HepG2 (cell line): ENCODE measurements around the gene ZNF513. TPM values are rescaled to one million over a fixed set of nuclear protein-coding genes. Genes with fewer than 3 reads are reported as not detected.

Experiments used
- CBFB ChIP-seq: sonication (generic); formaldehyde crosslinking; IDR thresholded peaks from 2 replicates; pipeline ENCODE4 v1.4.0; 2020; ENCODE audit warnings: missing genetic modification reagents
- ELF1 ChIP-seq: sonication (generic); formaldehyde crosslinking; IDR thresholded peaks from 2 replicates; pipeline ENCODE4 v1.4.0; 2020; ENCODE audit warnings: missing genetic modification reagents
- FOXA3 ChIP-seq: IDR thresholded peaks from 2 replicates; pipeline ENCODE4 v1.6.1; 2016; ENCODE audit warnings: missing genetic modification reagents, missing compliant biosample characterization
- KLF16 ChIP-seq, 2 experiments: sonication (generic) in 1 of 2; formaldehyde crosslinking in 1 of 2; IDR thresholded peaks; 2 replicates each; pipeline versions ENCODE4 v1.6.1 to v1.8.0; 2016 to 2023; ENCODE audit warnings: missing genetic modification reagents in 2 of 2, missing compliant biosample characterization in 1 of 2
- MEF2D ChIP-seq: sonication (generic); formaldehyde crosslinking; IDR thresholded peaks from 2 replicates; pipeline ENCODE4 v1.5.1; 2020; ENCODE audit warnings: mild to moderate bottlenecking, missing genetic modification reagents
- MXD4 ChIP-seq: IDR thresholded peaks from 2 replicates; pipeline ENCODE4 v1.6.1; 2016; ENCODE audit warnings: mild to moderate bottlenecking, missing biosample characterization, missing genetic modification reagents
- PPARG ChIP-seq: conservative IDR thresholded peaks from 2 replicates; pipeline ENCODE4 v1.6.1; 2016; ENCODE audit warnings: missing biosample characterization, missing genetic modification reagents
- REXO4 ChIP-seq: sonication (generic); formaldehyde crosslinking; IDR thresholded peaks from 2 replicates; pipeline ENCODE4 v1.8.0; 2022; ENCODE audit warnings: missing genetic modification reagents, mild to moderate bottlenecking, borderline replicate concordance
- ZC3H4 ChIP-seq: sonication (generic); formaldehyde crosslinking; IDR thresholded peaks from 2 replicates; pipeline ENCODE4 v1.4.0; 2020; ENCODE audit warnings: missing genetic modification reagents, borderline replicate concordance
- ZMYM2 ChIP-seq: sonication (generic); formaldehyde crosslinking; IDR thresholded peaks from 2 replicates; pipeline ENCODE4 v1.8.0; 2022; ENCODE audit warnings: mild to moderate bottlenecking, missing genetic modification reagents
- ZNF34 ChIP-seq: sonication (generic); formaldehyde crosslinking; IDR thresholded peaks from 2 replicates; pipeline ENCODE4 v1.4.0; 2020; ENCODE audit warnings: mild to moderate bottlenecking, missing genetic modification reagents, borderline replicate concordance
- ZNF558 ChIP-seq: sonication (generic); formaldehyde crosslinking; IDR thresholded peaks from 2 replicates; pipeline ENCODE4 v1.9.0; 2022; ENCODE audit warnings: mild to moderate bottlenecking, missing genetic modification reagents, borderline replicate concordance
- ZNF776 ChIP-seq: sonication (generic); formaldehyde crosslinking; IDR thresholded peaks from 2 replicates; pipeline ENCODE4 v1.4.0; 2020; ENCODE audit warnings: mild to moderate bottlenecking, missing genetic modification reagents
- polyA plus RNA-seq, 8 experiments: library from polyadenylated mRNA; depleted of rRNA in 3 of 8; stranded (reverse) in 7 of 8; unstranded in 1 of 8; fragments of >200 nt; fragmentation: Illumina TruSeq in 4 of 8; extraction: Trizol in 4 of 8; gene quantifications; 2 replicates each; pipeline versions ENCODE4 v1.2.1 to v1.2.3, GENCODE V29; 2011 to 2016; ENCODE audit warnings: low read depth in 4 of 8, missing spikeins in 1 of 8, mixed read lengths in 1 of 8; ENCODE audit not compliant: insufficient read depth in 1 of 8
- total RNA-seq, 5 experiments: library from RNA; depleted of rRNA; stranded (reverse); fragments of >200 nt; fragmentation: Illumina TruSeq; extraction: Trizol; gene quantifications; 2 replicates each; pipeline ENCODE4 v1.2.3, GENCODE V29; 2016; ENCODE audit warnings: low read depth in 1 of 5
- TF ChIP-seq, protein P1 (sequence below): sonication (generic); formaldehyde crosslinking; IDR thresholded peaks from 2 replicates; pipeline ENCODE4 v1.8.1; 2023; ENCODE audit warnings: mild to moderate bottlenecking, moderate library complexity, missing genetic modification reagents
- TF ChIP-seq, protein P2 (sequence below): sonication (generic); formaldehyde crosslinking; IDR thresholded peaks from 2 replicates; pipeline ENCODE4 v1.4.0; 2020; ENCODE audit warnings: missing genetic modification reagents, borderline replicate concordance

ZNF513 gene
- total and polyA plus RNA-seq, 2 of the 13 experiments (the other 11 are each of a cell fraction or from before 2014, with no cell fraction given), result 4.9 to 6.3 TPM

DNA sequence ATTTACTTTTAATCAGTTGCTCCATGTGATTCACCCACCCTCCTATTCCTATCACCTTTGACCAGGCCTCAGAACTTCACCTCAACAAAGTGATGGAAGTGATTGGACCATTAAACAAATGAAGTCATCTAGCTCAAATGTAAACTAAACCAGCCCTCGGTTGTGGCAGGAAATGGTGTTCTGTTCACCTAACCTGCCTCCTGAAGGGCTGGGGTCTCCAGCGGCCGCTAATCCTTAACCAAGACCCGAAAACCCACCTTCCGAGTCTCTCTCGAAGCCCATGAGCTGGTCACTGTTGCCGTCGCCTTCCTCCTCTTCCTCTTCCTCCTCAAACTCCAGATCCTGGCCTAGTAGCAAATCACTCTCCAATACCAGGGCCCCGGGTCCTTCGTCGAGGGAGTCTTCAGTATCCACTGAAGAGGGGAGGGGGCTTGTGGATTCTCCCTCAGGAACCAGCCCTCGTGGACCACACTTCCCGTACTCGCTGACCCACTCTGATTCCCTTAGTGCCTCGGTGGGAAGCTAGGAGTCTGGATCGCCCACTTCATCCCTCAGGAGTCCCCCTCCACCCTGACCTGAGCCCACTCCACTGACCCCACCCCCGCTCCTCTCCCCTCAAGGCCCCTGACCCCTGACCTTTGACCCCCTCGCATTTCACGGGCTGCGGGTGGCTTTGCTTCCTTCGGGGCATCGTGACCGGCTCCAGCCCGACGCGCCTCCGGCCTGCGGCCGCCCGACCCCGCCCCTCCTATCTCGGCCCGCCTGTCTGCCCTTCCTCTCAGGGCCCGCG lies 503 bp downstream of the ZNF513 start (continued):
- TF ChIP-seq MXD4 (CRISPR knock-in tag) (no peak), FOXA3 (CRISPR knock-in tag) (peak; percentile 28; the same call in 1 of the 2 replicates), ZC3H4 (CRISPR knock-in tag) (no peak), PPARG (CRISPR knock-in tag) (0 out of 2 replicates have a peak, but pooled peaks have one; percentile 45), KLF16 (CRISPR knock-in tag; IDR thresholded peaks at IDR 0.05) (peak in 1 of 2 experiments; percentile 16; a peak in 1 of 4 replicates), ZMYM2 (CRISPR knock-in tag) (0 out of 2 replicates have a peak, but pooled peaks have one; percentile 18), REXO4 (CRISPR knock-in tag) (no peak), ELF1 (CRISPR knock-in tag) (peak; percentile 32; the same call in 1 of the 2 replicates), ZNF776 (no peak), MEF2D (CRISPR knock-in tag) (0 out of 2 replicates have a peak, but pooled peaks have one; percentile 9), ZNF34 (CRISPR knock-in tag) (0 out of 2 replicates have a peak, but pooled peaks have one; percentile 5), CBFB (CRISPR knock-in tag) (0 out of 2 replicates have a peak, but pooled peaks have one; percentile 14), ZNF558 (CRISPR knock-in tag) (0 out of 2 replicates have a peak, but pooled peaks have one; percentile 31)
- TF ChIP-seq, protein P1, sequence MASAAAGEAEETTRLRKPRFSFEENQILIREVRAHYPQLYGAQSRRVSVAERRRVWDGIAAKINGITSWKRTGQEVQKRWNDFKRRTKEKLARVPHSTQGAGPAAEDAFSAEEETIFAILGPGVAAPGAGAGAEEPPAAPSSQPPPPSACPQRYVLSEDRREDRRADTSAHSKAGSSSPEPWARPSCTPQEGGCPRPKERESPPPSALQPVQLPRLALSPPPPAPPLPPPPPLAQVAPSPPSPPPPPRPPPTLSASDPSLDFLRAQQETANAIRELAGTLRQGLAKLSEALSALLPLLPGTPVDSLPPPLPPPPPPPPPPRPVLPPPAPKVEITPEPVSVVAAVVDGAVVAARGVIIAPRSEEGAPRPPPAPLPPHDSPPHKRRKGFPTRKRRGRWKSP (CRISPR knock-in tag), result no peak
- TF ChIP-seq, protein P2, sequence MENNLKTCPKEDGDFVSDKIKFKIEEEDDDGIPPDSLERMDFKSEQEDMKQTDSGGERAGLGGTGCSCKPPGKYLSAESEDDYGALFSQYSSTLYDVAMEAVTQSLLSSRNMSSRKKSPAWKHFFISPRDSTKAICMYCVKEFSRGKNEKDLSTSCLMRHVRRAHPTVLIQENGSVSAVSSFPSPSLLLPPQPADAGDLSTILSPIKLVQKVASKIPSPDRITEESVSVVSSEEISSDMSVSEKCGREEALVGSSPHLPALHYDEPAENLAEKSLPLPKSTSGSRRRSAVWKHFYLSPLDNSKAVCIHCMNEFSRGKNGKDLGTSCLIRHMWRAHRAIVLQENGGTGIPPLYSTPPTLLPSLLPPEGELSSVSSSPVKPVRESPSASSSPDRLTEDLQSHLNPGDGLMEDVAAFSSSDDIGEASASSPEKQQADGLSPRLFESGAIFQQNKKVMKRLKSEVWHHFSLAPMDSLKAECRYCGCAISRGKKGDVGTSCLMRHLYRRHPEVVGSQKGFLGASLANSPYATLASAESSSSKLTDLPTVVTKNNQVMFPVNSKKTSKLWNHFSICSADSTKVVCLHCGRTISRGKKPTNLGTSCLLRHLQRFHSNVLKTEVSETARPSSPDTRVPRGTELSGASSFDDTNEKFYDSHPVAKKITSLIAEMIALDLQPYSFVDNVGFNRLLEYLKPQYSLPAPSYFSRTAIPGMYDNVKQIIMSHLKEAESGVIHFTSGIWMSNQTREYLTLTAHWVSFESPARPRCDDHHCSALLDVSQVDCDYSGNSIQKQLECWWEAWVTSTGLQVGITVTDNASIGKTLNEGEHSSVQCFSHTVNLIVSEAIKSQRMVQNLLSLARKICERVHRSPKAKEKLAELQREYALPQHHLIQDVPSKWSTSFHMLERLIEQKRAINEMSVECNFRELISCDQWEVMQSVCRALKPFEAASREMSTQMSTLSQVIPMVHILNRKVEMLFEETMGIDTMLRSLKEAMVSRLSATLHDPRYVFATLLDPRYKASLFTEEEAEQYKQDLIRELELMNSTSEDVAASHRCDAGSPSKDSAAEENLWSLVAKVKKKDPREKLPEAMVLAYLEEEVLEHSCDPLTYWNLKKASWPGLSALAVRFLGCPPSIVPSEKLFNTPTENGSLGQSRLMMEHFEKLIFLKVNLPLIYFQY (CRISPR knock-in tag), result 0 out of 2 replicates have a peak, but pooled peaks have one; percentile 28
